SIG-M5 treated with dmso at 0.1 percent for 504 hours (cell line): ENCODE data around the gene GNLY.
"Not testable (repeated sequence)": the region's sequence is repeated elsewhere in the genome, so short reads cannot be mapped to it uniquely, and the experiment has no call there.

Source experiments
- DNase-seq: peaks from one replicate; lab custom pipeline; 2025; ENCODE audit not compliant: unreplicated experiment; lab: John Stamatoyannopoulos, UW

The GNLY gene

DNA sequence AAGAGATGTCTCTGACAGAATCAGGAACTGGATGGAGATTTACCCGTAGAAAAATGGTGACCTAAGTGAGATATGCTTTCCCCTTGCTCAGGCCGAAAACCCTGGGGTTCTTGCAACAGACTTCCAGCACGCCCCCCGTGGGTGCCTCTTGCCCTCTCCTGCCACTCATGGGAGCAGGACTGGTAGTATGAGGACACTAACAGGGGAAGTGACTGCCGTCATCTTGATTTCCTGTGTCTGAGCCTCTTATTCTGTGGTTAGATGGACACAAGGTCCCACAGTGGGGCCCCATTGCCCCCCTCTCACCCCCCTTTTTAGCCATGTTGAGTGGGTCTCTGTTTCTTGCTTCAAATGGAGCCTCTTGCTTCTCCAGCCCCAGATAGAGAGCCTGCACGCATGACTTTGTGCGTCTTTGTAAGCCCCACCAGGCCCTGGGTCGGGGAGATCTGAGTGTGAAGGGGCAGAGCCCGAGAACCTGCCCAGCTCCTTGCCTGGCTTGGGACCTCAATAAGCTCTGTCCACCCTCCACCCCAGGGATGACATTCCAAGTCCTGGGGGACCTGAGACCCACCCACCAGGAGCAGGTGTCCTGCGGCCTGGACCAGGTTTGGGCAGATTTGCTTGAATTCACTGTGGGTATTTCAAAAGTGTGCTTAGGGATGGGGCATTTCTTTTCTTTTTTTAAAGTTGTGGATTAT is 12.6 kb downstream of the GNLY start:
- DNase-seq: peak; percentile 91

- peak; percentile 95 for DNase-seq
These were observed 13.1 kb downstream of the GNLY start for GRCh38 chr2:85707304-85707703.

DNA sequence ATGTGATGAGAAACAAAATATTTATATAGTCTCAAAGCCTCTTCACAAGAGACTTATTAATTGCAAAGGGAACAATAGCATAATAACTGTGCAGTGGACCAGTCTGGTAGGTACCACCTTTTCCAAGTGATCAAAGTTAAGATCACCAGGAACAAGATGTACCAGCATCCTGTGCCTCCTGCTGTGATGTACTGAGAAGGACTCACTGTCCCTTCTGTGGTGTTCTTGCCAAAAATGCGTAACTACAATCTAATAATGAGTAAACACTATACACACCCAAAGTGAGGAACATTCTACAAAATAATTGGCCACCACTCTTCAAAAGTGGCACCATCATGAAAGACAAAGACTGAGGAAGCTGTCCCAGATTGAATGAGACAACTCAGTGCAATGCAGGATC is 14.5 kb downstream of the GNLY start:
- DNase-seq: no peak

- peak; percentile 81 for DNase-seq
These were observed 15.2 kb downstream of the GNLY start for GRCh38 chr2:85709401-85709811.

GRCh38 chr2:85710687-85711577 is 16.8 kb downstream of the GNLY start:
- no peak for DNase-seq

- DNase-seq: no peak
These were observed 17.5 kb downstream of the GNLY start for GRCh38 chr2:85711578-85712060.

- peak; percentile 89 for DNase-seq
These were observed 18.2 kb downstream of the GNLY start for GRCh38 chr2:85712336-85712735.

DNA sequence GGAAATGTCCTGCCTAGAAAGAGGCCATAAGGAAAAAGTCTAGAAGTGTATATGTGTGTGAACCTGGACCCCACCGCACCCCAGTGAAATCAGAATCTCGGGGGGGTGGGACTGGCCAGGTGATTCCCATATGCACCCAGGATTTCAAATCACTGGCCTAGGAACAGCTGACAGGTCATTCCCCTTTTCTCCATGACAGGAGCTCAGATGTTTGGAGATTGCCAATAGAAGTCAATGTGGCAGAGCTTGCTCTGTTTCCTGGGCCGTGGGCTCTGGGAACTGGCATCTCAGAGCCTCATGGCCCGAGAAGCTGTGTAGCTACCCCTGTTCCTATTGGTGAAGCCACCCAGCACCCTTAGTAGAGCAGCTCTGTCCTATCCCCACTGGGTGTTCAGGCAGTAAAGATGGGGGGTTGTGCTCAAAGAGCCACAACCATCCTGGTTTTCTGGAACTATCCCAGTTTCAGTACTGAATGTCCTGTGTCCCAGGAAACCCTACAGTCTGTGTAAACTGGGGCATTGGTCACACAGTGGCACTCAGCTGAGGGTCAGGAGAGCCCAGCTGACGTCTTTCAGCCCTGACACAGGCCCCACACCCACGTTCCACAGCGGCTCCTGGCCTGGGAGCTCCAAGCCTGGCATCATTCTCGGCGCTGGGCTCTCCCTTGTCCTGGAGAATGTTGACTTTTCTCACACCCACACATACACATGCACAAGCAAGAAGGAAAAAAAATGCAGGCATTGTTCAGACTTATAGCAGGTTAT is 18.9 kb downstream of the GNLY start:
- no peak for DNase-seq

DNA sequence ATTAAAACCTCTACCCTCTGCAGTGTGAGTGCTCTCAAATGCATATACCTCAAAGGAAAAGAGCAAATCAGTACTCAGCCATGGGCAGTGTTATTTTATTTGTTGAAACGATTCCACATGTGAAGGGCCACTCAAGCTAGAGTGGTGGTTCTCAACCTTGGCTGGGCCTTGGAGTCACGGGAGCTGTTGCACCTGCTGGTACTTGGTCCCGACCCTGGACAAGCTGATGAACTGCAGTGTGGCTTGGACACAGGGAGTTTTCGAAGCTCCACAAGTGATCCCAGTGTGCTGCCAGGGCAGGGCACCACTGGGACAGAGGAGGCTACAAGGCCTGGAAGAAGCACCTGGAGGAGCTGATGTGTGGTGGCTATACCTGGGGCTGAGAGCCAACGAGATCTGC is 19.7 kb downstream of the GNLY start:
- no peak for DNase-seq

DNA sequence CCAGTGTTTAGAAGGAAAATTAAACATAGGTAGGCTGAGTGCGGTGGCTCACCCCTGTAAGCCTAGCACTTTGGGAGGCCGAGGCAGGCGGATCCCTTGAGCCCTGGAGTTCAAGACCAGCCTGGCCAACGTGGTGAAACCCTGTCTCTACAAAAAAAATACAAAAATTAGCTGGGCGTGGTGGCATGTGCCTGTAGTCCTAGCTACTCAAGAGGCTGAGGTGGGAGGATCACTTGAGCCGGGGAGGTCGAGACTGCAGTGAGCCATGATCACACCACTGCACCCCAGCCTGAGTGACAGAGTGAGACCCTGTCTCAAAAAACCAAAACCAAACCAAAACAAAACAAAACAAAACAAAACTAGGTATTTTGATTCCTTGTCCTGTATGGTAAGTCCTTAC is 20.3 kb downstream of the GNLY start:
- not testable (repeated sequence) for DNase-seq

DNA sequence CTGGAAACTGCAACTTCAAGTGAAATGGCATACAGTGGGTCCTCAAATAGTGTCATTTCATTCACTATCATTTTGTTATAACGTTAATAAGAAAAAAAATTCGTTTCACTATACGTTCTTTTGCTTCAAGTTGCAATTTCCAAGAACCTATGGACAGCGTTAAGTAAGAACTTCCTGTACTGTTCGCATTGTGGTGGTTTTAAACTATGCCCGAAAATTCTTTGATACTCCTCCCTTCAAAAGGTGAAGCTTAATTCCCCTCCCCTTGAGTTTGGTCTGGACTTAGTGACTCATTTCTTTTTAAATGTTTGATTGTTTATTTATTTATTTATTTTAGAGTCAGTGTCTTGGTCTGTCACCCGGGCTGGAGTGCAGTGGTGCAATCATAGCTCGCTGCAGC is 20.7 kb downstream of the GNLY start:
- DNase-seq: no peak

DNA sequence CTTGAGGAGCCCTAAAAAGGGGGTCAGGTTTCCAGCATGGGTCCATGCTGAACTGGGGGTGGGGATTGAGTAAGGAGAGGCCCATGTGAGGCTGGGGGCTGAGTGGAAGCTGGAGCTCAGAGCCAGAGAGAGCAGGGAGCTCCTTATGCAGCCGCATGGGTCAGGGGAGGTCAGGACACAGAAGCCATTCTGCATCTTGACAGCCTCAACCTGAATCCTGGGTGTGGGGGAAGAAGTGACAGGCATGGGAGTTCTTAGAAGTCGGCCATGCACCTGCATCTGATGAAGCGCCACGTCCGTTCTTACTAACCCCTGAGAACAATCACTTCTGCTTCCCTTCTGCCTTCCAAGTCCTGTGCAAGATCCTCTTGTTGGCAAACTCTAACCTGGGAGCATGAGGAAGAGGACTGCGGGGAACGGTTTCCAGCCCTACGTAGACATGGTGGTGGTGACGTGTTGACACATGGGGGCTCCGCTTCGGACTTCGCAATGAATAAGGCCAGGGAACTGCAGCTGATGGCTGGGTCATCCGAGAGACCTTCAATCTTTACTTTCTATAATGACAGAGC is 22.3 kb downstream of the GNLY start:
- no peak for DNase-seq

DNA sequence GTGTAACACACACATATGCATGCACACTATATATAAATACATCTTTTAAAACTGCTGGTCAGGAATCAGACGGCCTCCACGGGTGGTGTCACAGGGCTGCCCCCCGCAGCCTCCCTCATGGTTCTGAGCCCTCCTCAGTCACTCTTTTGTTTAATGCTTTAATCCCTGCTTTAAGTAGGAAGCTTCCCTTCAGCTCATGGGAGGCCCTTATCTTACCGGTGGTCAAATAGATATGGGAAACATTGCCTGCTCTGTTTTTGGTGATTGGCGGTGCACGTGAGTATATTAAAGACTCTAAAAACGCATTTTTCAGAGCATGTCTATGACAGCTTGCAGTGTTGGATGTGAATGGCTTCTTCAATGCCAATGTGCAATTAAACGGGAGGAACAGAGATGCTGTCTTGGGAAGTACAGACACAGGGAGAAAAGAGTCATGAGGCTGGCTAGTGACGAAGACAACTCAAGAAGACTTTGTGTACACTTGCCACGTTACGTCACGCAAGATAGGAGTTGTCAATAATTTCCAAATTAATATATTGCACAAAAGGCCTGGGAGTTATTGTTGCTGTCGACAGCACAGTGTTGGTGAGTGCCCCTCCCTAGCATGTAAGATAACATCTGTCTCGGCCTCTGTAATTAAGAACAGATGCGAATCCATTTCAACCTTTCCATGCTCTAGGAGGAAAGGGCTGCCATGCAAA is 23.3 kb downstream of the GNLY start:
- no peak for DNase-seq

DNA sequence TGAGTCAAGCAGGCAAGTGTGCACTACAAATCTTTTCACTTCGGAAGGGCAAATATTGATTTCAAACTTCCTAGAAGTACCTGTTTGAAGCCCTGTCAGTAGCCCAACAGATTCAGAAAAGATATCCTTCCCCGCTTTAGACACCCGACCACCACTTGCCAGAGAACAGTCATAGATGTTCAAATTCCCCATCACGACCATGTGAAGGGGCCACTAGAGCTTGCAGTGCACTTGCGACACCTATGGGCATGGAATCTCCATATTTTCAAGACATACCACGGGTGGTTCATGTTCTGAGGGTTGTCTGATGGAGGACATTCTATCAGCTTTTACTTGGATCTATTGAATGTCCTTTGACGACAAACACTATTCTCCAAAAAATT is 23.8 kb downstream of the GNLY start:
- peak; percentile 50 for DNase-seq

DNA sequence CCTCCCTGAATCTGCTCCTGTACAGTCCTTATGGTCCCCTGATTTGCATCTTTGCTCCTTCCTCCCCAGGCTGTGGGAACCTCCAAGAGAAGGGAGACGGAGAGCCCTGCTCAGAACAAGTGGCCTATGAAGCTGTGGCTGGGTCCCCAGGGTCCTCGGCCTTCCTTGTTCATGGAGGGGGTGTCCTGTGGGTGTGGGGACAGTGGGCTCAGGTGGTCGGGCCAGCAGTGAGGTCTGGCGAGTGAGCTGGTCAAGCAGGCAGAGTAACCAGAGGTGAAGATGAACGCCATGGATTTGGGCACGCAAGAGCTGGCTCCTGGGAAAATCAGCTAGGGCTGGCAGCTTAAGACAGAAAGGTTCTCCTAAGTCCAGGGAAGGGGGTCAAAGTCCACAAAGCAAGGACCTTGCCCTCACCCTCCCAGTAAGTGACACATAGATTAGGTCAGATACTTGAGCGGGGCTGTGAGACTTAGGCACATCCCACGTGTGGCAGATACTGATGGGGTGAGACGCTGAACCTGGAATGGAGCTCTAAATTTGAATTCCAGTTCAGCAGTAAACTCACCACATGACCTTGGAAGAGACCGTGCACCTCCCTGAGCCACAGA is 24.8 kb downstream of the GNLY start:
- no peak for DNase-seq

- DNase-seq: peak; percentile 73
These were observed 25.6 kb downstream of the GNLY start for GRCh38 chr2:85719609-85720240.

DNA sequence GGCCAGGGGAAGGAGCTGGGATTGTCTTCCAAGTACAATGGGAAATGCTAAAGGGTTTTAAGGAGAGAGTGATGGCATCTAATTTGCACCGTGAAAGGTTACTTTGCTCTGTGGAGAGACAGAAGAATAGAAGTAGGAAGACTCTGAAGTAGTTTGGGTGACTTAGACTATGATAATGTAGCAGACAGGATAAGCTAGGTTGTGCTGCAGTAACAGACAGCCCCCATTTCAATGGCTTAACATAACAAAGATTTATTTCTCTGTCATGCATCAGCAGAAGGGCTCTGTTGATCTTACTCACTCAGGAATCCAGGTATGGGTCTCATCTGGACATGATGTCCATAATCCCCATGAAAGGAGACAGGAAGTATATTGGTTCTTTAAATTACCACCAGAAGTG is 26.4 kb downstream of the GNLY start:
- no peak for DNase-seq

DNA sequence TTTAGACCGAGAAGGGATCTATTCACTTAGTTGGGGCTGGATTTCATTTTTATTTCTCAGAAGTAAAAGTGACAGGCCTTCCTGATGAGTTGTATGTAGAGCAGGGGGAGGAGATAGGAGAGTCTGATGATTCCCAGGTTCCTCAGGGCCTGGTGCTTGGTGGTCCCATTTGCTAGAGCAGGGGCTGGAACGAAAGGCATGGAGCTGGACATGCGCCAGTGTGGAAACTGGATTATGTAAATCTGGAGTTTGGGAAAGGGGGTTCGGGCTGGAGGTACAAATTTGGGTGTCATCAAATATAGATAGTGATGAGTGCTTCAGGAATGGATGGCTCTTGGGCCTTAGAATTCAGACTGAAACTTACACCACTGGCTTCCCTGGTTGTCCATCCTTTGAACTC is 27.5 kb downstream of the GNLY start:
- DNase-seq: no peak

DNA sequence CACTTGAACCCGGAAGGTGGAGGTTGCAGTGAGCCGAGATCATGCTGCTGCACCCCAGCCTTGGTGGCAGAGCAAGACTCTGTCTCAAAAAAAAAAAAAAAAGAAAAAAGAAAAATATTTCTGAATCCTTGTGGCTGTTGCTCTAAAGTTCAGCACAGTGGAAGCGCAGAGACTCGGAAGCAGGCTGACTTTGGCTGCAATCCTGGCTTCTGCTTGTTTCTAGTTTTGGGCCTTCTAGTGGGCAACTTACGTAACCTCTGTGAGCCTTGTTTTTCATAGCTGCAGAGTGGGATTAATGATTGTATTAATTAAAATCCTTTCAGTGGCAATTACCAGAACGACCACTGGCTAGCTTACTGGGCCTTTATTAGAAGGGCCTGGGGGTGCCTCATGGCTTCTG is 28.4 kb downstream of the GNLY start:
- no peak for DNase-seq
